GM12878 (cell line): ENCODE results near the gene STK39. TPM values are rescaled to one million over a fixed set of nuclear protein-coding genes. Genes with fewer than 3 reads are reported as not detected.

Experiments
- ATAC-seq: fragments of 200-7000 bp; cut with Tn5 transposase; 3 replicates; pipeline ENCODE4 v1.9.1; 2020; ENCODE audit warnings: mild to moderate bottlenecking, moderate library complexity
- BruUV-seq: library from RNA; stranded (reverse); fragments of 400-500 nt; replicated peaks from 2 replicates; lab custom pipeline; 2021; lab: Mats Ljungman, UMichigan
- CTCF ChIA-PET: fragments of 300-600 bp; sonication (Branson Sonifier 250); formaldehyde crosslinking; extraction: SDS; loops from one replicate; lab custom pipeline; 2021; ENCODE audit warnings: inconsistent platforms; lab: Yijun Ruan, JAX
- POLR2A ChIA-PET: fragments of 350-600 bp; formaldehyde crosslinking; extraction: SDS; loops from one replicate; lab custom pipeline; 2021; ENCODE audit warnings: inconsistent platforms; lab: Charles Lee
- RAD21 ChIA-PET: fragments of 300-600 bp; sonication (Branson Sonifier 250); formaldehyde crosslinking; loops from one replicate; lab custom pipeline; 2023; ENCODE audit warnings: antibody characterized with exemption; ENCODE audit not compliant: unreplicated experiment; lab: Charles Lee
- SMC1A ChIA-PET: fragments of 300-600 bp; sonication (Branson Sonifier 250); formaldehyde crosslinking; loops from one replicate; lab custom pipeline; 2023; ENCODE audit not compliant: unreplicated experiment, uncharacterized antibody; lab: Charles Lee
- DNase-seq: peaks from one replicate; pipeline ENCODE4 v3.0.0-alpha.2; 2011; ENCODE audit warnings: low read depth, low spot score
- FAIRE-seq: peaks from 3 replicates; lab custom pipeline; 2011; peaks lifted over from hg19 to GRCh38; lab: Jason Lieb, UNC
- H2AFZ ChIP-seq: 2 replicates; pipeline ENCODE4 v1.6.0; 2011; ENCODE audit warnings: low read depth, low read length, control low read depth; ENCODE audit not compliant: control insufficient read depth
- H3K27ac ChIP-seq: 2 replicates; pipeline ENCODE4 v1.5.1; 2011; ENCODE audit warnings: control low read depth; ENCODE audit not compliant: control insufficient read depth, insufficient read depth
- H3K27me3 ChIP-seq, 2 experiments: replicated peaks in 1 of 2; 2 replicates each; pipeline versions ENCODE4 v1.6.0 to v1.6.1; 2011; ENCODE audit warnings: low read length in 1 of 2; ENCODE audit not compliant: control insufficient read depth in 2 of 2, insufficient read depth in 2 of 2
- H3K36me3 ChIP-seq, 2 experiments: 2 replicates each; pipeline ENCODE4 v1.5.1; 2011; ENCODE audit warnings: low read length in 1 of 2; ENCODE audit not compliant: control insufficient read depth in 2 of 2, insufficient read depth in 2 of 2
- H3K4me1 ChIP-seq: 2 replicates; pipeline ENCODE4 v1.6.1; 2011; ENCODE audit warnings: mild to moderate bottlenecking, low read length, moderate library complexity, mixed read lengths; ENCODE audit not compliant: control insufficient read depth, insufficient read depth
- H3K4me2 ChIP-seq: 2 replicates; pipeline ENCODE4 v1.6.0; 2011; ENCODE audit warnings: control low read depth; ENCODE audit not compliant: control insufficient read depth, insufficient read depth
- H3K4me3 ChIP-seq: fragments of 200-600 bp; sonication (generic); 2 replicates; pipeline ENCODE4 v1.5.1; 2016
- H3K79me2 ChIP-seq: 2 replicates; pipeline ENCODE4 v1.6.0; 2011; ENCODE audit warnings: low read length; ENCODE audit not compliant: control insufficient read depth, insufficient read depth
- H3K9ac ChIP-seq: 2 replicates; pipeline ENCODE4 v1.8.0; 2011; ENCODE audit warnings: low read length, control low read depth, mixed read lengths; ENCODE audit not compliant: control insufficient read depth, insufficient read depth
- H3K9me3 ChIP-seq: replicated peaks from 3 replicates; pipeline ENCODE4 v1.5.1; 2011; ENCODE audit warnings: mild to moderate bottlenecking, low read length; ENCODE audit not compliant: control insufficient read depth, insufficient read depth
- H4K20me1 ChIP-seq: 2 replicates; pipeline ENCODE4 v1.6.0; 2011; ENCODE audit not compliant: control insufficient read depth, insufficient read depth
- ATF7 ChIP-seq: fragments of 450-650 bp; IDR thresholded peaks from 2 replicates; pipeline ENCODE4 v1.6.1; 2016; ENCODE audit warnings: low read depth, mild to moderate bottlenecking
- BHLHE40 ChIP-seq, 2 experiments: fragments of 450-650 bp in 1 of 2; IDR thresholded peaks; 2 replicates each; pipeline ENCODE4 v1.6.1; 2011 to 2017; ENCODE audit warnings: low read depth in 2 of 2, borderline replicate concordance in 1 of 2, improper control_type of control experiment in 1 of 2, low read length in 1 of 2, mild to moderate bottlenecking in 1 of 2
- DPF2 ChIP-seq: fragments of 450-650 bp; IDR thresholded peaks from 2 replicates; pipeline ENCODE4 v1.6.1; 2017; ENCODE audit warnings: mild to moderate bottlenecking
- EGR1 ChIP-seq, 2 experiments: IDR thresholded peaks; 1 replicate in 1 of 2; 2 replicates in 1 of 2; pipeline ENCODE4 v1.6.1; 2011 to 2012; ENCODE audit warnings: low read depth in 2 of 2, low read length in 2 of 2, borderline replicate concordance in 1 of 2, mild to moderate bottlenecking in 1 of 2, moderate library complexity in 1 of 2
- HCFC1 ChIP-seq: fragments of 150-350 bp; IDR thresholded peaks from 2 replicates; pipeline ENCODE4 v1.6.1; 2014; ENCODE audit warnings: low read length
- IKZF1 ChIP-seq: fragments of 450-650 bp; conservative IDR thresholded peaks from 2 replicates; pipeline ENCODE4 v1.6.1; 2017; ENCODE audit warnings: antibody characterized with exemption, mild to moderate bottlenecking
- MYC ChIP-seq: IDR thresholded peaks from 2 replicates; pipeline ENCODE4 v1.6.1; 2011; ENCODE audit warnings: mild to moderate bottlenecking, low read length, moderate library complexity, inconsistent platforms; ENCODE audit not compliant: insufficient read depth, insufficient replicate concordance, insufficient read length, severe bottlenecking
- NBN ChIP-seq: fragments of 450-650 bp; IDR thresholded peaks from 2 replicates; pipeline ENCODE4 v1.6.1; 2016
- NFYA ChIP-seq: IDR thresholded peaks from 2 replicates; pipeline ENCODE4 v1.6.1; 2011; ENCODE audit warnings: low read depth, mild to moderate bottlenecking, low read length, improper control_type of control experiment, borderline replicate concordance
- PML ChIP-seq: IDR thresholded peaks from 2 replicates; pipeline ENCODE4 v1.6.1; 2012; ENCODE audit warnings: low read length, inconsistent platforms
- RAD21 ChIP-seq: IDR thresholded peaks from 2 replicates; pipeline ENCODE4 v1.6.1; 2011; ENCODE audit warnings: mild to moderate bottlenecking, low read depth, low read length, moderate library complexity; ENCODE audit not compliant: insufficient read depth
- SRF ChIP-seq, 2 experiments: IDR thresholded peaks; 2 replicates each; pipeline ENCODE4 v1.6.1; 2011; ENCODE audit warnings: low read depth in 2 of 2, low read length in 2 of 2, mild to moderate bottlenecking in 1 of 2, moderate library complexity in 1 of 2
- ZBED1 ChIP-seq: IDR thresholded peaks from 2 replicates; pipeline ENCODE4 v1.6.1; 2016; ENCODE audit warnings: borderline replicate concordance
- ZSCAN29 ChIP-seq: fragments of 450-650 bp; IDR thresholded peaks from 2 replicates; pipeline ENCODE4 v1.6.1; 2017; ENCODE audit warnings: mild to moderate bottlenecking, moderate library complexity
- WGBS: methylation state at CpG from one replicate; pipeline ENCODE4 v1.1.6; 2016; ENCODE audit warnings: low lambda C conversion rate; ENCODE audit not compliant: insufficient replicate concordance, insufficient coverage; ENCODE audit errors: missing lambda C conversion rate; 5-methylcytosine and 5-hydroxymethylcytosine counted together
- in situ Hi-C: fragments of 300-500 bp; cut with MboI; formaldehyde crosslinking; loops from 9 replicates; pipeline ENCODE4 v1.14.3; 2018; ENCODE audit warnings: mixed read lengths
- intact Hi-C: fragments of 100-400 bp; cut with micrococcal nuclease; formaldehyde crosslinking; loops from one replicate; pipeline ENCODE4 v1.14.2; 2022; ENCODE audit not compliant: unreplicated experiment
- polyA plus RNA-seq, 11 experiments: library from polyadenylated mRNA; depleted of rRNA in 4 of 11; unstranded in 6 of 11; stranded (reverse) in 5 of 11; fragments of >200 nt; fragmentation: Nextera tagmentation in 4 of 11; fragmentation: Illumina TruSeq in 1 of 11; extraction: Ambion mirVana in 4 of 11; extraction: Trizol in 1 of 11; gene quantifications; 1 replicate in 1 of 11; 2 replicates in 10 of 11; pipeline versions ENCODE4 v1.2.1 to v1.2.3, GENCODE V29; 2011 to 2016; ENCODE audit warnings: inconsistent platforms in 2 of 11, missing spikeins in 2 of 11, low read depth in 1 of 11
- total RNA-seq, 4 experiments: library from RNA; depleted of rRNA in 3 of 4; stranded (reverse); fragments of >200 nt in 3 of 4; fragmentation: Illumina TruSeq in 1 of 4; extraction: Trizol in 1 of 4; gene quantifications; 2 replicates each; pipeline versions ENCODE4 v1.2.1 to v1.2.3, GENCODE V29; 2013 to 2021
- TF ChIP-seq, protein P1 (sequence below): IDR thresholded peaks from 2 replicates; pipeline ENCODE4 v1.6.1; 2011; ENCODE audit warnings: borderline replicate concordance, low read depth, mild to moderate bottlenecking, moderate library complexity, mixed read lengths, low read length; ENCODE audit not compliant: insufficient read depth; ENCODE audit errors: extremely low read length

STK39 gene
- total and polyA plus RNA-seq, 10 of the 15 experiments (the other 5 are each of a cell fraction or from before 2014, with no cell fraction given): 0.03 to 0.21 (median 0.07) TPM; not detected in 5

DNA sequence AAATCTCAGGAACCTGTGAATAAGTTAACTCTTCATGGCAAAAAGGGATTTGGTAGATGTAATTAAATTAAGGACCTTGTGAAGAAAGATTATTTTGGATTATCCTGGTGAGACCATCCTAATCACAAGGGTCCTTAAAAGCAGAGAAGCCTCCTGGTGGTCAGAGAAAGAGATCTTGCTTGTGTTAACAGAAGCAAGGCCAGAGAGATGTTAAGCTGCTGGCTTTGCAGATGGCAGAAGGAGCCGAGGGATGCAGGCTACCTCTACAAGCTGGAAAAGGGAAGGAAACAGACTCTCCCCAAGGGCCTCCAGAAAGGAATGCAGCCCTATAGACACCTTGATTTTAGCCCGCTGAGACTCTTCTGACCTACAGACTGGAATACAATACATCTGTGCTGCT lies 197.0 kb downstream of the STK39 start:
- no TSS peak for BruUV-seq
- Histone ChIP-seq H3K4me3 (no peak overlapping the region), H2AFZ (no peak overlapping the region), H3K27me3 (no peaks in the 10 kb centered on the region; a peak in 1 of 4 replicates), H3K4me2 (no peak overlapping the region), H4K20me1 (no peaks in the 10 kb centered on the region), H3K9ac (no peak overlapping the region), H3K9me3 (no peaks in the 10 kb centered on the region), H3K79me2 (no peaks in the 10 kb centered on the region), H3K4me1 (no peaks in the 10 kb centered on the region), H3K36me3 (no peaks in the 10 kb centered on the region), H3K27ac (no peak overlapping the region)
- POLR2A ChIA-PET: no interaction called here
- in situ Hi-C loops: no loop called here
- FAIRE-seq: no peak
- no peak for DNase-seq
- CTCF ChIA-PET: no interaction called here
- TF ChIP-seq ZBED1: no peak
- no peak for TF ChIP-seq EGR1 (IDR thresholded peaks at IDR 0.05; ENCODE audit: borderline replicate concordance in 1 of 2, low read depth in 2 of 2, low read length in 2 of 2)
- no peak for TF ChIP-seq DPF2
- TF ChIP-seq, protein P1, sequence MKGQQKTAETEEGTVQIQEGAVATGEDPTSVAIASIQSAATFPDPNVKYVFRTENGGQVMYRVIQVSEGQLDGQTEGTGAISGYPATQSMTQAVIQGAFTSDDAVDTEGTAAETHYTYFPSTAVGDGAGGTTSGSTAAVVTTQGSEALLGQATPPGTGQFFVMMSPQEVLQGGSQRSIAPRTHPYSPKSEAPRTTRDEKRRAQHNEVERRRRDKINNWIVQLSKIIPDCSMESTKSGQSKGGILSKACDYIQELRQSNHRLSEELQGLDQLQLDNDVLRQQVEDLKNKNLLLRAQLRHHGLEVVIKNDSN: no peak
- no peak for TF ChIP-seq NFYA
- no peak for TF ChIP-seq HCFC1
- TF ChIP-seq PML: no peak
- TF ChIP-seq NBN: no peak
- no peak for TF ChIP-seq ATF7
- TF ChIP-seq SRF (IDR thresholded peaks at IDR 0.05; ENCODE audit: low read depth in 2 of 2, low read length in 2 of 2): no peak
- TF ChIP-seq IKZF1: no peak
- TF ChIP-seq RAD21: no peak
- TF ChIP-seq MYC: no peak
- TF ChIP-seq BHLHE40 (IDR thresholded peaks at IDR 0.05; ENCODE audit: borderline replicate concordance in 1 of 2, low read depth in 2 of 2, low read length in 1 of 2): no peak
- TF ChIP-seq ZSCAN29: no peak
- RAD21 ChIA-PET: no interaction called here
- 55% methylated on average over 2 of the region's 2 CpGs for WGBS
- SMC1A ChIA-PET: no interaction called here
- intact Hi-C loops: no loop called here
- no peak for ATAC-seq
